Measurements from ENCODE around the gene PLCL1. TPM values are rescaled to one million over a fixed set of nuclear protein-coding genes. Genes with fewer than 3 reads are reported as not detected.

The PLCL1 gene
- total RNA-seq, 4 donors from 2014 or later: 1.0 to 3.7 (median 2.6) TPM

GRCh38 chr2:198072655-198073054 lies 268.3 kb downstream of the PLCL1 start:
- no peak for DNase-seq (ENCODE audit: low spot score in 2 of 2)
- no peak overlapping the region for H3K4me3 ChIP-seq (ENCODE audit: low read depth, poor library complexity, severe bottlenecking)
- intact Hi-C loops (cut with DNase I; ENCODE audit: low total_unique reads): no loop called here
- no peak for TF ChIP-seq POLR2A (IDR thresholded peaks at IDR 0.05)

DNA sequence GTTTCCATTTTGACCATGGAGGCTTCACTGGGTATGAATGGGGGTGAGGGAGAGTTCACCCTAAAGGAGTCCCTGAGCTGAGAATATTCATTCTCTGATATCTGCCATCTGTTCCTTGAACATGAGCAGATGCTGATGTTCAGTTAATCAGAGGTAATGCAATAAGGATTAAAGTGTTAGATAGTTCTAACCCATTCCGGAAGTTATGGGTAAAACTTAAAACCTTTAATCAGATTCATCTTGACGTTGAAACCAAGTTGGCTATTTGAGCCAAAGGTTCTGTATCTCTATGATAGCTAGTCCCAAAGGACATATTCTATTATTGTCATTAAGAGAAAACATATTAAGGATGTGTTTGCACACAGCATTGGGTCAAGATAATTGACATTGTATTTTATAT lies 268.9 kb downstream of the PLCL1 start:
- DNase-seq (ENCODE audit: low spot score in 2 of 2): no peak
- WGBS, 2 donors: 70 to 79% methylated on average over 2 of the region's 2 CpGs
- H3K4me3 ChIP-seq (ENCODE audit: low read depth, poor library complexity, severe bottlenecking): no peak overlapping the region
- intact Hi-C loops (cut with DNase I; ENCODE audit: low total_unique reads): no loop called here
- no peak for TF ChIP-seq CTCF (IDR thresholded peaks at IDR 0.05)
- no peak for TF ChIP-seq POLR2A (IDR thresholded peaks at IDR 0.05)

DNA sequence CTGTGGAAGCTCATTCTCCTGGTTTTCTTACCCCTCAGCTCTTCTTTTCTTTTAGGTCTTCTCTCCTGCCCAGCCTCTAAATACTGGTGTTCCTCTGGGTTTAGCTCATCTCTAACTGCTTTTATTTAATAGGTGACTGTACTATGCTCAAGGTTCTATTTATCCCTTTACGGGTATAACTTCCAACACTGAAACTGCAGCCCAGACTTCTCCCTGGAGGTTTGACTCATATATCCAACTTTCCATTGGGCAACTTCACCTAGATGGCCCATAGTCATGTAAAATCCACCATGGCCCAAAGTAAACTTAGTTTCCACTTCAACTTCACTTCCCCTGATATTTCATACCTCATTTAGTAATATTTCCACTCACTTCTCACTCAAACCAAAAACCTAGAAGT lies 273.1 kb downstream of the PLCL1 start:
- no peak for TF ChIP-seq CTCF (IDR thresholded peaks at IDR 0.05)
- TF ChIP-seq POLR2A (IDR thresholded peaks at IDR 0.05): no peak
- H3K4me3 ChIP-seq (ENCODE audit: low read depth, poor library complexity, severe bottlenecking): no peak overlapping the region
- 91 to 97% methylated on average over 1 of the region's 1 CpG for WGBS, 2 donors
- intact Hi-C loops (cut with DNase I; ENCODE audit: low total_unique reads): no loop called here
- no peak for DNase-seq (ENCODE audit: low spot score in 2 of 2)

- H3K4me3 ChIP-seq (ENCODE audit: low read depth, poor library complexity, severe bottlenecking): no peak overlapping the region
- intact Hi-C loops (cut with DNase I; ENCODE audit: low total_unique reads): no loop called here
- WGBS, 2 donors: 83 to 88% methylated on average over 2 of the region's 2 CpGs
- no peak for DNase-seq (ENCODE audit: low spot score in 2 of 2)
- TF ChIP-seq POLR2A (IDR thresholded peaks at IDR 0.05) (no peak), CTCF (IDR thresholded peaks at IDR 0.05) (no peak)
These were observed 276.7 kb downstream of the PLCL1 start for GRCh38 chr2:198080879-198081765.

DNA sequence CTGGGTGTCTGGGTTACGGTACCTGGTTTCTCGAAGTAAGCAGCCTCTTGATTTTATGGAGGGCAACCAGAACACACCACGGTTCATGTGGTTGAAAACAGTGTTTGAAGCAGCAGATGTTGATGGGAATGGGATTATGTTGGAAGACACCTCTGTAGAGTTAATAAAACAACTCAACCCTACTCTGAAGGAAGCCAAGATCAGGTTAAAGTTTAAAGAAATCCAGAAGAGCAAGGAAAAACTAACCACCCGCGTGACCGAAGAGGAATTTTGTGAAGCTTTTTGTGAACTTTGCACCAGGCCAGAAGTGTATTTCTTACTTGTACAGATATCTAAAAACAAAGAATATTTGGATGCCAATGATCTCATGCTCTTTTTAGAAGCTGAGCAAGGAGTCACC lies 279.8 kb downstream of the PLCL1 start:
- no peak overlapping the region for H3K4me3 ChIP-seq (ENCODE audit: low read depth, poor library complexity, severe bottlenecking)
- WGBS, 2 donors: 94 to 98% methylated on average over 6 of the region's 6 CpGs
- intact Hi-C loops (cut with DNase I; ENCODE audit: low total_unique reads): no loop called here
- DNase-seq (ENCODE audit: low spot score in 2 of 2): no peak
- no peak for TF ChIP-seq POLR2A (IDR thresholded peaks at IDR 0.05)
- no peak for TF ChIP-seq CTCF (IDR thresholded peaks at IDR 0.05)

DNA sequence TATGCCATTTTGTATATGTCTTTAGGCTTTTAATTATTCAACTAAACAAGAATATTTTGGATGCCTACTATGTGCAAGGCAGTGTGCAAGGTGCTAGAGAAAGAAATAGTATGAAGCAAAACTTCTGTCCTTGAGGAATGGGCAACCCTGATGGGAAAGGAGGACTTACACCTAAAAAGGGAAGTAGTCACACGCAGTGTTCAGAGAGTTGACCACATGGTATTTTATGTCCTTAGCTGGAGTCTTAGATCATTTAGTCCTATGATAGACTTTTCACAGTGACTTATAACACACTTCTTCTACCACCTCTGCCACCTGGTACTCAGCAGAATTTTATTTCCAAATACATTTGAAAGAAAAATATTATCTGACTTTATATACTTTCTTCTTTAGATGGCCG lies 291.6 kb downstream of the PLCL1 start:
- no peak for DNase-seq (ENCODE audit: low spot score in 2 of 2)
- 86 to 94% methylated on average over 2 of the region's 2 CpGs for WGBS, 2 donors
- no peak overlapping the region for H3K4me3 ChIP-seq (ENCODE audit: low read depth, poor library complexity, severe bottlenecking)
- TF ChIP-seq POLR2A (IDR thresholded peaks at IDR 0.05) (no peak), CTCF (IDR thresholded peaks at IDR 0.05) (no peak)
- intact Hi-C loops (cut with DNase I; ENCODE audit: low total_unique reads): no loop called here

All from lower leg skin (tissue), 4 donors.